Measurements from ENCODE around the gene KIF2A.

Gene KIF2A

DNA sequence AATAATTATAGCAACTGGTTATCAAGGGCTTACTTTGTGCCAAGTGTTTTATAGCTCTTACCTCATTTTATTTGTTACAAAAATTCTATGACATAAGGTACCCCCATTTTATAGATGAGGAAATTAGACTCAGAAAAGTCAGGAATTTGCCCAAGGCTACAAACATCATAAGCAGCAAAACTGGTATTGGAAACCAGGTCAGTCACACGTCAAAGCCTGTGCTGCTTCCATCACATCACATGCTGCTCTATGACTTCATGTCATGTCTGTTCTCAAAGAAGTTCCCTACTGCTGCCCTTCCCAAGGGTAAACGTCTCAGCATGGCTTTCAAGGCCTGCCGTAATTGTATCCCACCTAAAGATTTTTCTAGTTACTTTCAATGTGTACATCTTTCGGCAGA, 6.9 kb upstream of the KIF2A start (continued):
- TF ChIP-seq, protein P1, sequence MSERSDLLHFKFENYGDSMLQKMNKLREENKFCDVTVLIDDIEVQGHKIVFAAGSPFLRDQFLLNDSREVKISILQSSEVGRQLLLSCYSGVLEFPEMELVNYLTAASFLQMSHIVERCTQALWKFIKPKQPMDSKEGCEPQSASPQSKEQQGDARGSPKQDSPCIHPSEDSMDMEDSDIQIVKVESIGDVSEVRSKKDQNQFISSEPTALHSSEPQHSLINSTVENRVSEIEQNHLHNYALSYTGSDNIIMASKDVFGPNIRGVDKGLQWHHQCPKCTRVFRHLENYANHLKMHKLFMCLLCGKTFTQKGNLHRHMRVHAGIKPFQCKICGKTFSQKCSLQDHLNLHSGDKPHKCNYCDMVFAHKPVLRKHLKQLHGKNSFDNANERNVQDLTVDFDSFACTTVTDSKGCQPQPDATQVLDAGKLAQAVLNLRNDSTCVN (tag by site-specific recombination; optimal IDR thresholded peaks at IDR 0.05) = no peak
- TF ChIP-seq, protein P2, sequence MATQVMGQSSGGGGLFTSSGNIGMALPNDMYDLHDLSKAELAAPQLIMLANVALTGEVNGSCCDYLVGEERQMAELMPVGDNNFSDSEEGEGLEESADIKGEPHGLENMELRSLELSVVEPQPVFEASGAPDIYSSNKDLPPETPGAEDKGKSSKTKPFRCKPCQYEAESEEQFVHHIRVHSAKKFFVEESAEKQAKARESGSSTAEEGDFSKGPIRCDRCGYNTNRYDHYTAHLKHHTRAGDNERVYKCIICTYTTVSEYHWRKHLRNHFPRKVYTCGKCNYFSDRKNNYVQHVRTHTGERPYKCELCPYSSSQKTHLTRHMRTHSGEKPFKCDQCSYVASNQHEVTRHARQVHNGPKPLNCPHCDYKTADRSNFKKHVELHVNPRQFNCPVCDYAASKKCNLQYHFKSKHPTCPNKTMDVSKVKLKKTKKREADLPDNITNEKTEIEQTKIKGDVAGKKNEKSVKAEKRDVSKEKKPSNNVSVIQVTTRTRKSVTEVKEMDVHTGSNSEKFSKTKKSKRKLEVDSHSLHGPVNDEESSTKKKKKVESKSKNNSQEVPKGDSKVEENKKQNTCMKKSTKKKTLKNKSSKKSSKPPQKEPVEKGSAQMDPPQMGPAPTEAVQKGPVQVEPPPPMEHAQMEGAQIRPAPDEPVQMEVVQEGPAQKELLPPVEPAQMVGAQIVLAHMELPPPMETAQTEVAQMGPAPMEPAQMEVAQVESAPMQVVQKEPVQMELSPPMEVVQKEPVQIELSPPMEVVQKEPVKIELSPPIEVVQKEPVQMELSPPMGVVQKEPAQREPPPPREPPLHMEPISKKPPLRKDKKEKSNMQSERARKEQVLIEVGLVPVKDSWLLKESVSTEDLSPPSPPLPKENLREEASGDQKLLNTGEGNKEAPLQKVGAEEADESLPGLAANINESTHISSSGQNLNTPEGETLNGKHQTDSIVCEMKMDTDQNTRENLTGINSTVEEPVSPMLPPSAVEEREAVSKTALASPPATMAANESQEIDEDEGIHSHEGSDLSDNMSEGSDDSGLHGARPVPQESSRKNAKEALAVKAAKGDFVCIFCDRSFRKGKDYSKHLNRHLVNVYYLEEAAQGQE (tag by site-specific recombination; IDR thresholded peaks at IDR 0.05) = no peak

DNA sequence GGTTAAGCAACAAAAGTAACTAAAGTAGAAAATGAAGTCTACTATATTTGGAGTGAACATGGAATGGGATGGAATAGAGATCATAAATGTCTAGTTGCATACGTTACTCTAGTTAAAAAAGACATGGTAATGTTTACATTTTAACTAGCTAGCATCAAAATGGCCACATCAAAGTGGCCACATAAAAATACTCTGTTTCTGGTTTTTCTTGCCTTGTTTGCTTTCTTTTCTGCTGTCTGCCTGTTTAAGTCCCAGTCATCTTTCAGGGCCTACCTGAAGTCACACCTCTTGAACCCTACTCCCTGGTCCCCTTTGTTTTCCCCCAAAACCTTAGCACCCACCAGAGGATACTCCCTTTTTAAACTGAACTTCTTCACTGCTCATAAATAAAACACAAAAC, 6.4 kb upstream of the KIF2A start:
- Histone ChIP-seq H3K4me3 (ENCODE audit: low read depth, low read length) (no peak overlapping the region), H3K9me3 (ENCODE audit: control insufficient read depth, insufficient read depth, low read depth, low read length) (no peaks in the 10 kb centered on the region), H3K27ac (ENCODE audit: extremely low read depth, low read depth, low read length) (no peak overlapping the region), H3K36me3 (ENCODE audit: control insufficient read depth in 2 of 2, insufficient read depth in 1 of 2, low read length in 2 of 2) (no peaks in the 10 kb centered on the region), H3K4me1 (ENCODE audit: control insufficient read depth, insufficient read depth, low read length) (no peaks in the 10 kb centered on the region)
- POLR2A ChIA-PET = no interaction called here
- no peak for TF ChIP-seq GLIS2 (tag by site-specific recombination; IDR thresholded peaks at IDR 0.05)
- CTCF ChIA-PET = no interaction called here

GRCh38 chr5:62305358-62305714, 670 bp upstream of the KIF2A start:
- Histone ChIP-seq H3K9me3 (ENCODE audit: control insufficient read depth, insufficient read depth, low read depth, low read length) (no peaks in the 10 kb centered on the region), H3K4me1 (ENCODE audit: control insufficient read depth, insufficient read depth, low read length) (no peaks in the 10 kb centered on the region), H3K4me3 (ENCODE audit: low read depth, low read length) (peak overlapping the region; percentile 21), H3K36me3 (ENCODE audit: control insufficient read depth in 2 of 2, insufficient read depth in 1 of 2, low read length in 2 of 2) (peaks cover 0 to 5% of the 10 kb centered on the region in 2 experiments; a peak in 1 of 3 replicates), H3K27ac (ENCODE audit: extremely low read depth, low read depth, low read length) (peak overlapping the region; percentile 53)
- TF ChIP-seq ZBTB20 (tag by site-specific recombination; IDR thresholded peaks at IDR 0.05) = peak; percentile 89; the same call in 1 of the 2 replicates
- no peak for TF ChIP-seq ZNF112 (tag by site-specific recombination; IDR thresholded peaks at IDR 0.05)
- POLR2A ChIA-PET = interaction anchor here (0.8 to 1.3 kb wide), 5 partner anchors 11 to 108 kb away, joined by 3 to 13 read pairs (median 6); partner anchors contain the start of genes DIMT1 and IPO11
- CTCF ChIA-PET = interaction anchor here (0.9 to 1.2 kb wide), 2 partner anchors 9 to 106 kb away, joined by 3 to 4 read pairs; no protein-coding TSS in a partner anchor

- H3K9me3 ChIP-seq (ENCODE audit: control insufficient read depth, insufficient read depth, low read depth, low read length) = no peaks in the 10 kb centered on the region
- H3K36me3 ChIP-seq (ENCODE audit: control insufficient read depth in 2 of 2, insufficient read depth in 1 of 2, low read length in 2 of 2) = peaks cover 0 to 5% of the 10 kb centered on the region in 2 experiments; a peak in 1 of 3 replicates
- POLR2A ChIA-PET = interaction anchor here (0.7 to 1.3 kb wide), 6 partner anchors 10 to 107 kb away, joined by 3 to 13 read pairs (median 6); partner anchors contain the start of genes DIMT1 and IPO11
- CTCF ChIA-PET = interaction anchor here (0.6 to 1.2 kb wide), 2 partner anchors 10 to 691 kb away, joined by 3 read pairs; no protein-coding TSS in a partner anchor
- peak overlapping the region; percentile 93 for H3K4me3 ChIP-seq (ENCODE audit: low read depth, low read length)
- H3K27ac ChIP-seq (ENCODE audit: extremely low read depth, low read depth, low read length) = peak overlapping the region; percentile 93
- H3K4me1 ChIP-seq (ENCODE audit: control insufficient read depth, insufficient read depth, low read length) = 0 out of 2 replicates have a peak, but pooled peaks cover 2% of the 10 kb centered on the region
- TF ChIP-seq ZSCAN4 (tag by site-specific recombination; IDR thresholded peaks at IDR 0.05) (no peak), ZNF335 (tag by site-specific recombination; conservative IDR thresholded peaks at IDR 0.05) (peak; percentile 64), ZNF658 (tag by site-specific recombination; IDR thresholded peaks at IDR 0.05) (no peak), GLIS1 (tag by site-specific recombination; IDR thresholded peaks at IDR 0.05) (peak; percentile 45; the same call in 1 of the 2 replicates), SP7 (tag by site-specific recombination; IDR thresholded peaks at IDR 0.05) (peak; percentile 7; the same call in 1 of the 2 replicates), ZNF341 (tag by site-specific recombination; IDR thresholded peaks at IDR 0.05; ENCODE audit: low read depth) (peak; percentile 85), PRDM1 (tag by site-specific recombination; IDR thresholded peaks at IDR 0.05) (no peak), GLI4 (tag by site-specific recombination; IDR thresholded peaks at IDR 0.05) (no peak), SETDB1 (IDR thresholded peaks at IDR 0.05; ENCODE audit: insufficient read length, low read length) (no peak)
- TF ChIP-seq, protein P3, sequence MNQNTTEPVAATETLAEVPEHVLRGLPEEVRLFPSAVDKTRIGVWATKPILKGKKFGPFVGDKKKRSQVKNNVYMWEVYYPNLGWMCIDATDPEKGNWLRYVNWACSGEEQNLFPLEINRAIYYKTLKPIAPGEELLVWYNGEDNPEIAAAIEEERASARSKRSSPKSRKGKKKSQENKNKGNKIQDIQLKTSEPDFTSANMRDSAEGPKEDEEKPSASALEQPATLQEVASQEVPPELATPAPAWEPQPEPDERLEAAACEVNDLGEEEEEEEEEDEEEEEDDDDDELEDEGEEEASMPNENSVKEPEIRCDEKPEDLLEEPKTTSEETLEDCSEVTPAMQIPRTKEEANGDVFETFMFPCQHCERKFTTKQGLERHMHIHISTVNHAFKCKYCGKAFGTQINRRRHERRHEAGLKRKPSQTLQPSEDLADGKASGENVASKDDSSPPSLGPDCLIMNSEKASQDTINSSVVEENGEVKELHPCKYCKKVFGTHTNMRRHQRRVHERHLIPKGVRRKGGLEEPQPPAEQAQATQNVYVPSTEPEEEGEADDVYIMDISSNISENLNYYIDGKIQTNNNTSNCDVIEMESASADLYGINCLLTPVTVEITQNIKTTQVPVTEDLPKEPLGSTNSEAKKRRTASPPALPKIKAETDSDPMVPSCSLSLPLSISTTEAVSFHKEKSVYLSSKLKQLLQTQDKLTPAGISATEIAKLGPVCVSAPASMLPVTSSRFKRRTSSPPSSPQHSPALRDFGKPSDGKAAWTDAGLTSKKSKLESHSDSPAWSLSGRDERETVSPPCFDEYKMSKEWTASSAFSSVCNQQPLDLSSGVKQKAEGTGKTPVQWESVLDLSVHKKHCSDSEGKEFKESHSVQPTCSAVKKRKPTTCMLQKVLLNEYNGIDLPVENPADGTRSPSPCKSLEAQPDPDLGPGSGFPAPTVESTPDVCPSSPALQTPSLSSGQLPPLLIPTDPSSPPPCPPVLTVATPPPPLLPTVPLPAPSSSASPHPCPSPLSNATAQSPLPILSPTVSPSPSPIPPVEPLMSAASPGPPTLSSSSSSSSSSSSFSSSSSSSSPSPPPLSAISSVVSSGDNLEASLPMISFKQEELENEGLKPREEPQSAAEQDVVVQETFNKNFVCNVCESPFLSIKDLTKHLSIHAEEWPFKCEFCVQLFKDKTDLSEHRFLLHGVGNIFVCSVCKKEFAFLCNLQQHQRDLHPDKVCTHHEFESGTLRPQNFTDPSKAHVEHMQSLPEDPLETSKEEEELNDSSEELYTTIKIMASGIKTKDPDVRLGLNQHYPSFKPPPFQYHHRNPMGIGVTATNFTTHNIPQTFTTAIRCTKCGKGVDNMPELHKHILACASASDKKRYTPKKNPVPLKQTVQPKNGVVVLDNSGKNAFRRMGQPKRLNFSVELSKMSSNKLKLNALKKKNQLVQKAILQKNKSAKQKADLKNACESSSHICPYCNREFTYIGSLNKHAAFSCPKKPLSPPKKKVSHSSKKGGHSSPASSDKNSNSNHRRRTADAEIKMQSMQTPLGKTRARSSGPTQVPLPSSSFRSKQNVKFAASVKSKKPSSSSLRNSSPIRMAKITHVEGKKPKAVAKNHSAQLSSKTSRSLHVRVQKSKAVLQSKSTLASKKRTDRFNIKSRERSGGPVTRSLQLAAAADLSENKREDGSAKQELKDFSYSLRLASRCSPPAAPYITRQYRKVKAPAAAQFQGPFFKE (tag by site-specific recombination; IDR thresholded peaks at IDR 0.05; ENCODE audit: borderline replicate concordance) = no peak
- TF ChIP-seq, protein P1 (tag by site-specific recombination; optimal IDR thresholded peaks at IDR 0.05) = peak; percentile 81
These were observed 403 bp downstream of the KIF2A start for GRCh38 chr5:62306323-62306895.
